K562 (cell line): Measurements from ENCODE around the gene VPREB3. TPM values are rescaled to one million over a fixed set of nuclear protein-coding genes. Genes with fewer than 3 reads are reported as not detected.

ENCODE experiments used
- HNRNPLL ChIP-seq: fragments of 200-400 bp; formaldehyde crosslinking; IDR thresholded peaks from 2 replicates; pipeline ENCODE4 v1.6.1; 2017; ENCODE audit warnings: low read length, low read depth, mild to moderate bottlenecking; ENCODE audit not compliant: poor library complexity, severe bottlenecking
- JUNB ChIP-seq: fragments of 450-650 bp; formaldehyde crosslinking; conservative IDR thresholded peaks from 2 replicates; pipeline ENCODE4 v1.4.0; 2020; ENCODE audit warnings: mild to moderate bottlenecking
- NBN ChIP-seq: fragments of 450-650 bp; IDR thresholded peaks from 2 replicates; pipeline ENCODE4 v1.6.1; 2016; ENCODE audit warnings: low read depth, mild to moderate bottlenecking
- NFRKB ChIP-seq: fragments of 450-650 bp; IDR thresholded peaks from 2 replicates; pipeline ENCODE4 v1.6.1; 2016; ENCODE audit warnings: low read depth
- NRF1 ChIP-seq, 2 experiments: fragments of 450-650 bp; IDR thresholded peaks in 1 of 2; conservative IDR thresholded peaks in 1 of 2; 2 replicates each; pipeline ENCODE4 v1.6.1; 2014; ENCODE audit warnings: mild to moderate bottlenecking in 2 of 2
- RBM39 ChIP-seq: fragments of 200-400 bp; formaldehyde crosslinking; optimal IDR thresholded peaks from 2 replicates; pipeline ENCODE3; 2018; ENCODE audit warnings: low read depth, low read length
- RFX7 ChIP-seq: fragments of 250-450 bp; sonication (Bioruptor Pico); IDR thresholded peaks from 2 replicates; pipeline ENCODE4 v1.5.1; 2021; ENCODE audit warnings: mild to moderate bottlenecking
- RHOXF2B ChIP-seq: fragments of 250-450 bp; sonication (Bioruptor Pico); conservative IDR thresholded peaks from 2 replicates; pipeline ENCODE4 v1.5.1; 2021
- SAP30 ChIP-seq: fragments of 200-600 bp; sonication (generic); IDR thresholded peaks from 2 replicates; pipeline ENCODE4 v1.6.1; 2012; ENCODE audit warnings: borderline replicate concordance, low read depth, mild to moderate bottlenecking, moderate library complexity, low read length, control low read depth, inconsistent platforms; ENCODE audit not compliant: insufficient read depth, poor library complexity, severe bottlenecking
- SMARCC2 ChIP-seq: fragments of 450-650 bp; IDR thresholded peaks from 2 replicates; pipeline ENCODE4 v1.6.1; 2017; ENCODE audit warnings: antibody characterized with exemption, moderate library complexity, mild to moderate bottlenecking, low read depth
- SRSF3 ChIP-seq: fragments of 200-400 bp; formaldehyde crosslinking; IDR thresholded peaks from 2 replicates; pipeline ENCODE4 v1.6.1; 2016; ENCODE audit warnings: mild to moderate bottlenecking, low read length, moderate library complexity; ENCODE audit not compliant: insufficient read depth
- TAF7 ChIP-seq: fragments of 450-650 bp; IDR thresholded peaks from 2 replicates; pipeline ENCODE4 v1.6.1; 2016; ENCODE audit warnings: missing genetic modification characterization, missing compliant biosample characterization
- ZNF175 ChIP-seq: fragments of 200-800 bp; sonication (Bioruptor generic); IDR thresholded peaks from 2 replicates; pipeline ENCODE4 v1.6.1; 2016; ENCODE audit warnings: low read depth, mild to moderate bottlenecking, missing genetic modification characterization, missing compliant biosample characterization
- ZNF408 ChIP-seq: fragments of 250-450 bp; sonication (Bioruptor Pico); IDR thresholded peaks from 2 replicates; pipeline ENCODE4 v1.4.0; 2020; ENCODE audit warnings: low read depth, mild to moderate bottlenecking, moderate library complexity
- ZNF444 ChIP-seq: fragments of 250-450 bp; sonication (Bioruptor Pico); IDR thresholded peaks from 2 replicates; pipeline ENCODE4 v1.4.0; 2020; ENCODE audit warnings: mild to moderate bottlenecking, moderate library complexity
- polyA plus RNA-seq, 8 experiments: library from polyadenylated mRNA; depleted of rRNA in 4 of 8; stranded (reverse) in 5 of 8; unstranded in 3 of 8; fragments of >200 nt; fragmentation: Nextera tagmentation in 2 of 8; fragmentation: Illumina TruSeq in 1 of 8; extraction: Ambion mirVana in 2 of 8; extraction: Trizol in 1 of 8; gene quantifications; 2 replicates each; pipeline versions ENCODE4 v1.2.1 to v1.2.3, GENCODE V29; 2011 to 2014; ENCODE audit warnings: inconsistent platforms in 1 of 8, missing spikeins in 1 of 8
- total RNA-seq, 7 experiments: library from RNA; depleted of rRNA in 6 of 7; stranded (reverse); fragments of >200 nt in 6 of 7; fragmentation: Illumina TruSeq in 2 of 7; extraction: Trizol in 2 of 7; gene quantifications; 2 replicates each; pipeline versions ENCODE4 v1.2.1 to v1.2.3, GENCODE V29; 2011 to 2021; ENCODE audit warnings: low replicate concordance in 1 of 7
- TF ChIP-seq, protein P1 (sequence below), 2 experiments: fragments of 450-650 bp; IDR thresholded peaks; 2 replicates each; pipeline ENCODE4 v1.6.1; 2016
- TF ChIP-seq, protein P2 (sequence below): fragments of 150-350 bp; IDR thresholded peaks from 2 replicates; pipeline ENCODE4 v1.6.1; 2014; ENCODE audit warnings: low read depth, mild to moderate bottlenecking, low read length, borderline replicate concordance

Gene VPREB3
- total and polyA plus RNA-seq, 9 of the 15 experiments (the other 6 are each of a cell fraction or from before 2014, with no cell fraction given): 0.14 to 0.71 (median 0.20) TPM; not detected in 6

DNA sequence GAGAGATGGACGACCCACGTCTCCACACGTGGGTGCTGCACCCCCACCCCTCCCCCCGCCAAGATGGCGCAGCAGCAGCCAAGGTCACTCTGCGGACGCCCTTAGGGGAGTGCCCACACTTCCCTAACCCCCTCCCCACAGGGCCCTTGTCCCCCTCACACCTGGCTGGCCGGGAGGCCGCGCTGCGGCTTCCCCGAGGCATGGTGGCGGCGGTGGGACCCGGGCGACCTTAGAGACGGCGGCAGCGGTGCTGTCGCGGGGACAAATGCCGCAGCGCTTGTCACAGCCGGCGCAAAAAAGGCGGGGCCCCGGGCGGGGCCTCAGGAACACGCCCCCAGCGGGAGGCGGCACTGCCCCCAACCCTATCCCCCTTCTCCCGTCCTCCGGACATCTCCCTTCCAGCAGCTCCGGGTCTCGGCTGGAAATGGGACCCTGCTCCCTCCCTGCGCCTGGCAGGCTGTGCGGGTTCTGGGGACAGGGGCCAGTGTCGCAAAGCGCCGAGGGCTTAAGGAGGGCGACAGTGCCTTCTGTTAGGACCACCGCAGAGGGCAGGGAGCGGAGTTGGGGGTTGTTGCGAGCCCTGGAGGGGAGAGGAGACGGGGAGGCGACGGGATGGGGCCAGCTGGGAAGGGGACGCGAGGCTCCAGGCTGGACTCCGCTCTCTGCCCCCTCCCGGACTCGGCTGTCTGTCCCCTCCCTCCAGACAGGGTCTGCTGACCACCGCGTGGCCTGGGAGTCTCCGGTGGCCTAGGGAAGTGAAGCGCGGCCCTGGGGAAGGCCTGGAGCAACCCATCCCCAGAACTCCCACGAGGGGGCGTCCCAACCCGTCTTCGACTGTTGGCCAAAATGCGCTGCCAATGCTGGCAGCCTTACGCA, 13.7 kb upstream of the VPREB3 start, which contains the start of gene CHCHD10 (continued):
- TF ChIP-seq ZNF175 (CRISPR knock-in tag): peak; percentile 72; the same call in 1 of the 2 replicates
- peak; percentile 69 for TF ChIP-seq SAP30
- TF ChIP-seq RBM39: no peak
- no peak for TF ChIP-seq ZNF408 (CRISPR knock-in tag)
- TF ChIP-seq RHOXF2B: no peak
- no peak for TF ChIP-seq ZNF444 (CRISPR knock-in tag)
- TF ChIP-seq, protein P1, sequence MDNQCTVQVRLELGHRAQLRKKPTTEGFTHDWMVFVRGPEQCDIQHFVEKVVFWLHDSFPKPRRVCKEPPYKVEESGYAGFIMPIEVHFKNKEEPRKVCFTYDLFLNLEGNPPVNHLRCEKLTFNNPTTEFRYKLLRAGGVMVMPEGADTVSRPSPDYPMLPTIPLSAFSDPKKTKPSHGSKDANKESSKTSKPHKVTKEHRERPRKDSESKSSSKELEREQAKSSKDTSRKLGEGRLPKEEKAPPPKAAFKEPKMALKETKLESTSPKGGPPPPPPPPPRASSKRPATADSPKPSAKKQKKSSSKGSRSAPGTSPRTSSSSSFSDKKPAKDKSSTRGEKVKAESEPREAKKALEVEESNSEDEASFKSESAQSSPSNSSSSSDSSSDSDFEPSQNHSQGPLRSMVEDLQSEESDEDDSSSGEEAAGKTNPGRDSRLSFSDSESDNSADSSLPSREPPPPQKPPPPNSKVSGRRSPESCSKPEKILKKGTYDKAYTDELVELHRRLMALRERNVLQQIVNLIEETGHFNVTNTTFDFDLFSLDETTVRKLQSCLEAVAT (IDR thresholded peaks at IDR 0.05): no peak
- TF ChIP-seq SMARCC2: no peak
- TF ChIP-seq RFX7 (CRISPR knock-in tag): no peak
- TF ChIP-seq SRSF3: no peak
- TF ChIP-seq NRF1 (conservative IDR thresholded peaks at IDR 0.05 in 1 of 2, IDR thresholded peaks at IDR 0.05 in 1 of 2): peak; percentile 59 to 63
- TF ChIP-seq JUNB (CRISPR knock-in tag): no peak
- TF ChIP-seq, protein P2, sequence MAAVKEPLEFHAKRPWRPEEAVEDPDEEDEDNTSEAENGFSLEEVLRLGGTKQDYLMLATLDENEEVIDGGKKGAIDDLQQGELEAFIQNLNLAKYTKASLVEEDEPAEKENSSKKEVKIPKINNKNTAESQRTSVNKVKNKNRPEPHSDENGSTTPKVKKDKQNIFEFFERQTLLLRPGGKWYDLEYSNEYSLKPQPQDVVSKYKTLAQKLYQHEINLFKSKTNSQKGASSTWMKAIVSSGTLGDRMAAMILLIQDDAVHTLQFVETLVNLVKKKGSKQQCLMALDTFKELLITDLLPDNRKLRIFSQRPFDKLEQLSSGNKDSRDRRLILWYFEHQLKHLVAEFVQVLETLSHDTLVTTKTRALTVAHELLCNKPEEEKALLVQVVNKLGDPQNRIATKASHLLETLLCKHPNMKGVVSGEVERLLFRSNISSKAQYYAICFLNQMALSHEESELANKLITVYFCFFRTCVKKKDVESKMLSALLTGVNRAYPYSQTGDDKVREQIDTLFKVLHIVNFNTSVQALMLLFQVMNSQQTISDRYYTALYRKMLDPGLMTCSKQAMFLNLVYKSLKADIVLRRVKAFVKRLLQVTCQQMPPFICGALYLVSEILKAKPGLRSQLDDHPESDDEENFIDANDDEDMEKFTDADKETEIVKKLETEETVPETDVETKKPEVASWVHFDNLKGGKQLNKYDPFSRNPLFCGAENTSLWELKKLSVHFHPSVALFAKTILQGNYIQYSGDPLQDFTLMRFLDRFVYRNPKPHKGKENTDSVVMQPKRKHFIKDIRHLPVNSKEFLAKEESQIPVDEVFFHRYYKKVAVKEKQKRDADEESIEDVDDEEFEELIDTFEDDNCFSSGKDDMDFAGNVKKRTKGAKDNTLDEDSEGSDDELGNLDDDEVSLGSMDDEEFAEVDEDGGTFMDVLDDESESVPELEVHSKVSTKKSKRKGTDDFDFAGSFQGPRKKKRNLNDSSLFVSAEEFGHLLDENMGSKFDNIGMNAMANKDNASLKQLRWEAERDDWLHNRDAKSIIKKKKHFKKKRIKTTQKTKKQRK: no peak
- TF ChIP-seq NBN: no peak
- TF ChIP-seq TAF7 (tag): peak; percentile 81
- TF ChIP-seq HNRNPLL: peak; percentile 67
- TF ChIP-seq NFRKB: peak; percentile 64; the same call in 1 of the 2 replicates
